Erythroblast (primary cell): ENCODE measurements around the gene WDR20.

Experiments used
- GATA1 ChIP-seq: IDR thresholded peaks from 2 replicates; pipeline ENCODE4 v1.6.1; 2011; ENCODE audit warnings: low read depth, mild to moderate bottlenecking, control low read depth, low read length, moderate library complexity
- POLR2A ChIP-seq: IDR thresholded peaks from 2 replicates; pipeline ENCODE4 v1.6.1; 2011; ENCODE audit warnings: mild to moderate bottlenecking, low read length

DNA sequence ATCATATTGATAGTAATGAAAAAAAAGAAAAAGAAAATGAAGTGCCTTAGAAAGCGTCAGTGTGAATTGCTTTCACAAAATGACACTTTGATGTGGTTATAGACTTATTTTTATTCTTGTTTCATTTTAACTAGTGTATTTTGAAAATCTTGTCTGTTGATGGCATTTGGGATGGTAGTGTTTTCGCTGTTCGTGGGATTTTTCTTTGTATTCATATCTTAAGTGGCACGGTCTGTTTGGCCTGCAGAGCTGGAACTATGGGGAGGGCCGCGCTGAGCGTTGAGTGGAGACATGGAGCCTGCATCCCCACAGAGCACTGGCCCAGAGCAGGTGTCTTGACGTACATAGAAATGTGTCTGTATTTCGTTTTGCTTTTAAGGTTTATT, 61.6 kb downstream of the WDR20 start:
- no peak for TF ChIP-seq POLR2A
- no peak for TF ChIP-seq GATA1
